Esophagus muscularis mucosa (tissue), 4 donors: ENCODE data around the gene GC. TPM values are rescaled to one million over a fixed set of nuclear protein-coding genes. Genes with fewer than 3 reads are reported as not detected.

ENCODE experiments used
- DNase-seq: peaks from one replicate; pipeline ENCODE4 v3.0.0-alpha.2; 2017; ENCODE audit errors: extremely low spot score
- H3K27ac ChIP-seq, 4 donors: fragments of 200-600 bp; sonication (generic); replicated peaks in 1 of 4; 1 replicate in 3 of 4; 2 replicates in 1 of 4; pipeline ENCODE4 v1.5.1; 2016 to 2019; ENCODE audit warnings: mild to moderate bottlenecking in 1 of 4
- H3K27me3 ChIP-seq, 4 donors: fragments of 200-600 bp; sonication (generic); one replicate each; pipeline versions ENCODE4 v1.5.1 to v1.6.0; 2016 to 2019
- H3K36me3 ChIP-seq, 4 donors: fragments of 200-600 bp; sonication (generic); one replicate each; pipeline ENCODE4 v1.5.1; 2016 to 2019
- H3K4me1 ChIP-seq, 4 donors: fragments of 200-600 bp; sonication (generic); one replicate each; pipeline ENCODE4 v1.5.1; 2016 to 2019
- H3K4me3 ChIP-seq, 4 donors: fragments of 200-600 bp; sonication (generic); 1 replicate in 2 of 4; 2 replicates in 2 of 4; pipeline ENCODE4 v1.5.1; 2016 to 2019; ENCODE audit warnings: mild to moderate bottlenecking in 4 of 4, moderate library complexity in 1 of 4
- H3K9me3 ChIP-seq, 4 donors: fragments of 200-600 bp; sonication (generic); 1 replicate in 3 of 4; 2 replicates in 1 of 4; pipeline ENCODE4 v1.5.1; 2016 to 2019
- EP300 ChIP-seq: sonication (generic); formaldehyde crosslinking; IDR thresholded peaks from one replicate; pipeline ENCODE4 v1.6.1; 2017; ENCODE audit warnings: antibody characterized with exemption
- POLR2A ChIP-seq: fragments of 450-650 bp; IDR thresholded peaks from one replicate; pipeline ENCODE4 v1.6.1; 2017; ENCODE audit warnings: antibody characterized with exemption, moderate library complexity, mild to moderate bottlenecking, low read depth
- POLR2AphosphoS5 ChIP-seq, 2 donors: sonication (generic); formaldehyde crosslinking; IDR thresholded peaks; one replicate each; pipeline ENCODE4 v1.6.1; 2017; ENCODE audit warnings: antibody characterized with exemption in 2 of 2
- WGBS: methylation state at CpG from one replicate; pipeline ENCODE4 v1.1.5; 2018; 5-methylcytosine and 5-hydroxymethylcytosine counted together
- intact Hi-C: fragments of 100-400 bp; cut with DNase I; formaldehyde crosslinking; loops from one replicate; pipeline ENCODE4 v1.15.1; 2023
- total RNA-seq, 4 donors: library from RNA; depleted of rRNA; stranded (reverse); fragments of >200 nt; gene quantifications; one replicate each; pipeline versions ENCODE4 v1.1.0 to v1.2.1, GENCODE V29; 2016
- TF ChIP-seq, protein P1 (sequence below), 3 experiments: fragments of 200-600 bp in 2 of 3; fragments of 450-650 bp in 1 of 3; sonication (generic) in 2 of 3; IDR thresholded peaks; one replicate each; pipeline ENCODE4 v1.5.1; 2017 to 2019; ENCODE audit warnings: antibody characterized with exemption in 3 of 3, mild to moderate bottlenecking in 2 of 3, moderate library complexity in 1 of 3

Gene GC, protein sequence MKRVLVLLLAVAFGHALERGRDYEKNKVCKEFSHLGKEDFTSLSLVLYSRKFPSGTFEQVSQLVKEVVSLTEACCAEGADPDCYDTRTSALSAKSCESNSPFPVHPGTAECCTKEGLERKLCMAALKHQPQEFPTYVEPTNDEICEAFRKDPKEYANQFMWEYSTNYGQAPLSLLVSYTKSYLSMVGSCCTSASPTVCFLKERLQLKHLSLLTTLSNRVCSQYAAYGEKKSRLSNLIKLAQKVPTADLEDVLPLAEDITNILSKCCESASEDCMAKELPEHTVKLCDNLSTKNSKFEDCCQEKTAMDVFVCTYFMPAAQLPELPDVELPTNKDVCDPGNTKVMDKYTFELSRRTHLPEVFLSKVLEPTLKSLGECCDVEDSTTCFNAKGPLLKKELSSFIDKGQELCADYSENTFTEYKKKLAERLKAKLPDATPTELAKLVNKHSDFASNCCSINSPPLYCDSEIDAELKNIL
- under 1 TPM in 1 of 4 donors, not detected in 3; 0.39 TPM for total RNA-seq

DNA sequence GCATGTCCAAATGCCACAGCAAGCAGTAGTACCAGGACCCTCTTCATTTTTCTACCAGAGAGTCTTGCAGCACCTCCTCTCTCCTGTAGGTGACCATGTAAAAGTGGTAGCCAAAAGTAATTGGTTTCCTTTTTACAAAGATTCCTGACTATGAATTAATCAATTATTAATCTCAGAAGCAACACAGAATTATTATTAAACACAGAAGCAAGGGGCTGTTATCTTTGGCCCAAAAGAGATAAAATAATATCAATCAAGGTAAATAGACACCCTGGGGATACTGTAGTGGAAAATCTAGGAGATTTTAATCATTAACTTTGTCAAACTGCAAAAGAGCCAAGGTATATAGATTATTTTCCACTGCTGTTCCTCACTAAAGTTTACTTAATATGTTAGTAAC, at the start of gene GC:
GC (minus strand) TSS at position 108 of the 400 bp plus-strand sequence; CDS start at position 47, 61 bp downstream.
- intact Hi-C loops: no loop called here
- no peaks in the 10 kb centered on the region for H3K9me3 ChIP-seq

GRCh38 chr4:71833232-71833900, 49.5 kb upstream of the GC start:
- Histone ChIP-seq H3K4me1 (no peaks in the 10 kb centered on the region), H3K27ac (no peak overlapping the region), H3K27me3 (no peaks in the 10 kb centered on the region), H3K4me3 (no peak overlapping the region), H3K9me3 (no peaks in the 10 kb centered on the region), H3K36me3 (no peaks in the 10 kb centered on the region)
- TF ChIP-seq POLR2A (no peak), EP300 (no peak), POLR2AphosphoS5 (IDR thresholded peaks at IDR 0.05) (no peak)
- TF ChIP-seq, protein P1, sequence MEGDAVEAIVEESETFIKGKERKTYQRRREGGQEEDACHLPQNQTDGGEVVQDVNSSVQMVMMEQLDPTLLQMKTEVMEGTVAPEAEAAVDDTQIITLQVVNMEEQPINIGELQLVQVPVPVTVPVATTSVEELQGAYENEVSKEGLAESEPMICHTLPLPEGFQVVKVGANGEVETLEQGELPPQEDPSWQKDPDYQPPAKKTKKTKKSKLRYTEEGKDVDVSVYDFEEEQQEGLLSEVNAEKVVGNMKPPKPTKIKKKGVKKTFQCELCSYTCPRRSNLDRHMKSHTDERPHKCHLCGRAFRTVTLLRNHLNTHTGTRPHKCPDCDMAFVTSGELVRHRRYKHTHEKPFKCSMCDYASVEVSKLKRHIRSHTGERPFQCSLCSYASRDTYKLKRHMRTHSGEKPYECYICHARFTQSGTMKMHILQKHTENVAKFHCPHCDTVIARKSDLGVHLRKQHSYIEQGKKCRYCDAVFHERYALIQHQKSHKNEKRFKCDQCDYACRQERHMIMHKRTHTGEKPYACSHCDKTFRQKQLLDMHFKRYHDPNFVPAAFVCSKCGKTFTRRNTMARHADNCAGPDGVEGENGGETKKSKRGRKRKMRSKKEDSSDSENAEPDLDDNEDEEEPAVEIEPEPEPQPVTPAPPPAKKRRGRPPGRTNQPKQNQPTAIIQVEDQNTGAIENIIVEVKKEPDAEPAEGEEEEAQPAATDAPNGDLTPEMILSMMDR (IDR thresholded peaks at IDR 0.05): no peak
- 49% methylated on average over 9 of the region's 10 CpGs for WGBS
- DNase-seq: no peak
- intact Hi-C loops: no loop called here

More for the DNA sequence above, at the start of gene GC:
- Histone ChIP-seq H3K4me1 (no peaks in the 10 kb centered on the region), H3K4me3 (no peak within 1 kb of the TSS), H3K36me3 (no peaks in the 10 kb centered on the region), H3K27me3 (no peaks in the 10 kb centered on the region), H3K27ac (no peak within 1 kb of the TSS)
- no peak for DNase-seq
- TF ChIP-seq EP300: no peak
- TF ChIP-seq, protein P1 (IDR thresholded peaks at IDR 0.05): no peak

- DNase-seq: no peak
- Histone ChIP-seq H3K4me3 (no peak overlapping the region), H3K4me1 (no peaks in the 10 kb centered on the region), H3K9me3 (no peaks in the 10 kb centered on the region), H3K27me3 (no peaks in the 10 kb centered on the region), H3K36me3 (no peaks in the 10 kb centered on the region), H3K27ac (no peak overlapping the region)
- intact Hi-C loops: no loop called here
- WGBS: 54% methylated on average over 3 of the region's 3 CpGs
- TF ChIP-seq POLR2AphosphoS5 (IDR thresholded peaks at IDR 0.05) (no peak), POLR2A (no peak), EP300 (no peak)
- TF ChIP-seq, protein P1 (IDR thresholded peaks at IDR 0.05): no peak
Observed at GRCh38 chr4:71832049-71832448, 48.2 kb upstream of the GC start.

- no peak for DNase-seq
- no peaks in the 10 kb centered on the region for H3K27me3 ChIP-seq
- no peaks in the 10 kb centered on the region for H3K9me3 ChIP-seq
- WGBS: 50% methylated on average over 4 of the region's 4 CpGs
- H3K27ac ChIP-seq: no peak overlapping the region
- H3K4me3 ChIP-seq: no peak overlapping the region
- intact Hi-C loops: no loop called here
- no peaks in the 10 kb centered on the region for H3K4me1 ChIP-seq
- TF ChIP-seq POLR2A: no peak
- no peak for TF ChIP-seq POLR2AphosphoS5 (IDR thresholded peaks at IDR 0.05)
- TF ChIP-seq, protein P1 (IDR thresholded peaks at IDR 0.05): no peak
- TF ChIP-seq EP300: no peak
- no peaks in the 10 kb centered on the region for H3K36me3 ChIP-seq
Observed at GRCh38 chr4:71830497-71831190, 46.8 kb upstream of the GC start.
